Mesenteric fat pad (tissue), 1 donor: ENCODE measurements around the gene RPL35. TPM values are rescaled to one million over a fixed set of nuclear protein-coding genes. Genes with fewer than 3 reads are reported as not detected.

Experiments used
- DNase-seq: peaks from one replicate; pipeline ENCODE4 v3.0.0-alpha.2; 2020; ENCODE audit warnings: low spot score
- total RNA-seq: library from RNA; stranded (reverse); fragmentation: NEBNext Ultra II Directional; extraction: Animal tissue kit (Norgen Biotek cat#: 25700); gene quantifications from one replicate; pipeline ENCODE4 v1.2.1, GENCODE V29; 2021
- donor health status: DM: yes; HTN: yes; CAD: no.

RPL35 gene
- total RNA-seq, 1 donor from 2014 or later, result 1,064 TPM

DNA sequence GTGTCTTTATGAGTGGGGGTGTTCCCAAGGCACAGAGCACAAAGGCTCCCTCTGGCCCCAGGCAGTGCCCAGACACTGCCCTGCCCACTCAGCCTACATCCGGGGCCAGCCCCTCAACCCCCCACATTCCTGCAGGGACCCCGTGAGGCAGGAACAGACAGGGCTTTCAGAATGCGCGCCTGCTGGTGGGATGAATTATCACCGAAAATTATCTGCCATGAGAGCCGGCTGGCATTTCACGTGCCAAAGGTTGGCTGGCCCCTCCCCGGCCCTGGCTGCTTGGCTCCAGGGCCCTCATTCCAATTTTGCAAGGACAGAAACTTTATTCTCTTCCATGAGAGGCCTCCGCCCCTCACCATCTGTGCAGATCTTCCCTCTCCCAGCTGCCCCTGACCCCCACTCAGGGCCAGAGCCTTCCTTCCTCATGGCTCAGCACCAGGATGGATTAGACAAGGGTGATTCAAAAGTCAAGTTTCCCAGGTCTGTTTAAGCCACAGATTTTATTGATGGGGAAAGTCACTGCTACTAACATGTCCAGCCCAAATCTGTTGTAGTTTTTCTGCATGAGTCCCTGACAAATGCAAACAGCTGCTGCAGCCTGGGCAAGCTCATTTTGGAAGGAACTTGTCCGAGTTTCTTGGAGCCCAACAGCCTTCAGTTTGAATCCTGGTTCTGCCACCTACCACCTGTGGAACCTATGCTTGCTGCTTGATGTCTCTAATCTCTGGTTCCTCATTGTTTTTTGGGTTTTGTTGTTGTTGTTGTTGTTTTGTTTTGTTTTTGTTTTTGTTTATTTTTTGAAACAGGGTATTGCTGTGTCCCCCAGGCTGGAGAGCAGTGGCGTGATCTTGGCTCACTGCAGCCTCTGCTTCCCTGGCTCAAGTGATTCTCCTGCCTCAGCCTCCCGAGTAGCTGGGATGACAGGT, 40.8 kb downstream of the RPL35 start:
- DNase-seq, result no peak

DNA sequence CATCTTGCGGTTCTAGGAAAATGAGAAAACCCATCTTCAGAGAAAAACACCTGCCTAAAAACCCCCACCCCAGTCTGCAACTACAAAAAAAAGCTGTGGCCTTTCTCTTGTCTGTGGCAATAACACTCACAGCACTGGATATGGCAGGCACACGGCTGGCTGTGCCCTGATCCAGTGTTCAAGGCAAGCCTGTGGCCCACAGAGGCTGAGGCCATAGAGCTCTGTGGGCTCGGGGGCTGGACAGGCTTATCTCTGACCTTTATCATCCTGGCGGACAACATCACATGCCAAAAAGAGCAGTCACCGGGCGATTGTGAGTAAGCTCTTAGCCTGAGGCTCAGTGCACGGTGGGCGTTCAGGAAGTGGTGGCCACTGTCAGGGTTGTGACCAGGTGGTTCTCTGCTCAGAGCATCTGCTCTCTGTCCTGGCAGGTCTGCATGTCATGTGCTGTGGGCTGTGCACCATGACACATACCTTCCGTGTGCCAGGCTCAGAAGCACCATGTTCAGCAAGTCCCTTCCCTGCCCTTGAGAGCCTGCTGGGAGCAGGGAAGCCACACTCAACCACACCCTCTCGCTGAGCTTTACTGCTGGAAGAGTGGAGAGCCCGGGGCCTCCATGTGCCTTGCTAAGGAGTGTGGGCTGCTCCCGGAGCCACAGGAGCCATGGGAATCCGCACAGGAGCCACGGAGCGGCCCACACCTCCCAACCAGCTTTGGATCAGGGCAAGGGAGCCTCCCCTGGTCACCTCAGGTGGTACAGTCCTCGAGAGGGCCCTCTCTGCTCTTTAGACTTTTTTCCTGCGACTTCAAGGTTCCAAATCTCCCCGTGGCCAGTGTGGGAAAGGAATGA, 43.1 kb downstream of the RPL35 start:
- DNase-seq, result no peak

DNA sequence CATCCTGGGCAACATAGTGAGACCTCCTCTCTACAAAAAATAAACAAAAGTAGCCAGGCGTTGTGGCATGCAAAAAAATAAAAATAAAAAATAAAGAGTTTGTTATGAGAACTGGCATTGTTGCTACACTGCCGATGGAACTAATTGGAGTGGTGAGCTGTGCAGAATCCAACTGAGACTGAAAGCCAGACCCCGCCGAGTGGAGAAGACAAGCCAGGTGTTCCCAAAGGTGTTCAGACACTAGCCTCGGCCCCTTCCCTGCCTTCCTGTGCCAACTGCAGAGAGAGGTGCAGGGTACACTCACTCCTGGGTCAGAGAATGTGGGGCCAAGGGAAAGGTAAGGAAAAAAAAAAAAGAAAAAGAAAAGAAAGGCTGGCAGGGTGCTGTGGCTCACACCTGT, 46.2 kb downstream of the RPL35 start:
- DNase-seq, result no peak

DNA sequence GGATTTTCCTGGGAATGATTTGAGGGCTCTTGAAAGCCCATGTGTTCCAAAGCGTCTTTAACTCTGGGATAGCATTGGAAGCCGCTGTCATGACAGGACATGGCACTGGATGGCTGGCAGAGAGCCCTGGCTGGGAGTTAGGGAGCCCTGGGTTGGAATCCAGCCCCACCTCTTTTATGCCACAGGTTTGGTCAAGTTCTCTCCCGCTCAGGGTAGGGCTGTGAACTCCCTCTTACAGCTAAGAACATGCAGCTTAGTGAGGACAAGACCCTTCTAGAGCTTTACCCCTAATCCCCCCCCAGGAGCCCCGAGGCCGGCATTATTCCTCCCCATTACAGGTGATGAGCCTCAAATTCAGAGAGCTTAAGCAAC, 47.6 kb downstream of the RPL35 start:
- no peak for DNase-seq

DNA sequence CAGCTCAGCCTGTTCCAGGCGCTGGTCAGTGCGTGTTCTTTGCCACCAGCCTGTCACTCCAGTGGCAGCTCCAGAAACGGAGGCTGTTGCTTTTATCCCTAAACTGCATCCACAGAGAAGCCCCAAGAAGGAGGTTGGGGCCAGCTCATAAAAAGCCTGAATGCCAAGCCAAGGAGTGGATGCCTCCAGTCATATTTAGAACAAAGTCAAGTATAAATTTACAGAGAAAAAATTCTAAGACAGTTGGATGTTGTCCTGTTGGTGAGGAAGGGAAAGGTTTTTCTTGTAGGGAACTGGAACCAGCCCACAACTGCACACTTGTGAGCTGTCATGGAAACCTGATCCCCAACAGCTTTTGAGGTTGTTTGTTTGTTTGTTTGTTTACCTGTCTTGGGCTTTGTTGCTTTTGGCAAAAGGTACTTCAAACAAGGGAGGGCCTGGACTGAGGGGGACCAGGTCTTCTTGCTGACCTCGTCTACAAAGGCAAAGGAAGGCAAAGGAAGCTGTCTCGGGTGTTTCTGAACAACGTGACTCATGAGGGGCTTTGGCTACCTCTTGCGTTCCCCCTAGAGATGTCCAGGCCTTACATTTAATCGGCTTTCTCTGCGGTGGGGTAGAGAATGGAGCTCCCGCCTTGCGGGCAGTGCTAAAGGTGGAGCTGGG, 48.1 kb downstream of the RPL35 start:
- DNase-seq, result no peak

DNA sequence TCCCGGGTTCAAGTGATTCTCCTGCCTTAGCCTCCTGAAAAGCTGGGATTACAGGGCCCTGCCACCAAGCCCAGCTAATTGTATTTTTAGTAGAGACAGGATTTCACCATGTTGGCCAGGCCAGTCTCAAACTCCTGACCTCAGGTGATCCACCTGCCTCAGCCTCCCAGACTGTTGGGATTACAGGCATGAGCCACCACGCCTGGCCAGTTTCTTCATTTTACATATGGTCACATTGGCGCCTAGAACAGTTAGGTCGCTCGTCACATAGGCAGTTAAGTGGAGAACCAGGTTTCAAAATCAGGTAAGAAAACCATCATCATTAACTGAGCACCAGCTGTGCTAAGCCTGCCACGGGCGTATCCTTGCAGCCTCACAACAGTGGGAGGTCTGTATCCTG, 48.7 kb downstream of the RPL35 start:
- DNase-seq, result no peak

DNA sequence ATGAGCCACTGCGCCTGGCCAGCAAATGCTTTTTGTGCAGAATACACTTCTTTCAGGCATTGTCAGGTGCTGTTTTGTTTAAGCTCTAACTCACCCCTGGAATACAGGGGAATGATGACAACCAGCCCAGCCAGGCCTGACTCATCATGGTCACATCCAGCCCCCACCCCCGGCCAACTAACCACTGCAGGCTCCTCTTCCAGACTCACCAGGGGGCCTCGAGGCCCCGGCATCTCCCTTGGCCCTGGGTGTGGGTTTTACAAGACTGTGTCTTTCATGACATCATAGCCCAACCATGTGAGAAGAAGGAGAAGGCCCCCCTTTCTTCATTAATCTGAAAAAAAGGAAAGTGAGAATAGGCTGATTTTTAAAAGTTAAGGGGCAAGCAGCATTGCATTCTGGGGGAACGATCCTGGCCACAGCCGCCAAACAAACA, 49.3 kb downstream of the RPL35 start:
- DNase-seq, result no peak

DNA sequence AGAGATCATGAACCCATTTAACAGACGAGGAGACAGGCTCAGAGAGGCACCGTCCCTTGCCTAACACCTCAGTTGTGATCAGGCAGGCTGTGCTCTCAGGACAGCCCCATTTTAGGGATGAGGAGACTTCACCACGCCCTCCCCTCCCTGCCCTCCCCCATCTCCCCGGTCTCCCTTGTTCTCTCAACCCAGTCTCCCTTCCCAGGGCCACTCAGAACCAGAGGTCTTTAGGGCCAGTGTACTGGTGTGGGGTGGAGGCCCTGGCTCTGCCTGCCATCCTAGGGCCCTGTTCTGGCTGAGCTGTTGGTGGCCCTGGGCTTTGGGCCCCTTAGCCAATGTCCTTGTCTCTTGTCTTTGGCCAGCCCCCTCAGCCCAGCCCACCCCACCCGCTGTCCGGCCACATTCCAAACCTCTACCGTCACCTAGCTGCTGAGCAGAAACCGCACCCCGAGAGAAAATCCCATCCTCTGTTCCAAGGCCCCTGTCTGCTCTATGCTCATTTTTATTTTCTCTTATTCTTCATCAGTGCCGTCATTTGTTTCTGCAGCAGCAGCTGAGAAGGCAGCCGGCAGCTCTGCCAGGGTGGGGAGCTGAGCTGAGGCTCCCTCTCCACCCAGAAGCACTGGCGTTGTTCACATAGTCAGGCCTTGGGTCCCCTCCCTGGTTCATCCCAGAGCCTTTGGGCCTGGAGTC, 50.9 kb downstream of the RPL35 start:
- no peak for DNase-seq

DNA sequence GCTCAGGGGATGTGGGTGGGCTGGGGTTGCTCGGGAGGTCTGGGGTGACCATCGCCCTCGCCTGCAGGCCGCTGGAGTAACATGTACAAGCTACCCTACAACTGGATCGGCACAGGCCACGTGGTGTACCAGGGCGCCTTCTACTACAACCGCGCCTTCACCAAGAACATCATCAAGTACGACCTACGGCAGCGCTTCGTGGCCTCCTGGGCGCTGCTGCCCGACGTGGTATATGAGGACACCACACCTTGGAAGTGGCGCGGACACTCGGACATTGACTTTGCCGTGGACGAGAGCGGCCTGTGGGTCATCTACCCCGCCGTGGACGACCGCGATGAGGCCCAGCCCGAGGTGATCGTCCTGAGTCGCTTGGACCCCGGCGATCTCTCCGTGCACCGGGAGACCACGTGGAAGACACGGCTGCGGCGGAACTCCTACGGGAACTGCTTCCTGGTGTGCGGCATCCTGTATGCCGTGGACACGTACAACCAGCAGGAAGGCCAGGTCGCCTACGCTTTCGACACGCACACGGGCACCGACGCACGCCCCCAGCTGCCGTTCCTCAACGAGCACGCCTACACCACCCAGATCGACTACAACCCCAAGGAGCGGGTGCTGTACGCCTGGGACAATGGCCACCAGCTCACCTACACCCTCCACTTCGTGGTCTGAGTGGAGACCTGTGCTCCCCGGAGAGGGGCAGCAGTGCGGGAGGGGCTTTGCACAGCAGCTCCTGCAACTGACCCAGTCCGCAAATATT, 51.8 kb downstream of the RPL35 start:
- DNase-seq, result no peak

DNA sequence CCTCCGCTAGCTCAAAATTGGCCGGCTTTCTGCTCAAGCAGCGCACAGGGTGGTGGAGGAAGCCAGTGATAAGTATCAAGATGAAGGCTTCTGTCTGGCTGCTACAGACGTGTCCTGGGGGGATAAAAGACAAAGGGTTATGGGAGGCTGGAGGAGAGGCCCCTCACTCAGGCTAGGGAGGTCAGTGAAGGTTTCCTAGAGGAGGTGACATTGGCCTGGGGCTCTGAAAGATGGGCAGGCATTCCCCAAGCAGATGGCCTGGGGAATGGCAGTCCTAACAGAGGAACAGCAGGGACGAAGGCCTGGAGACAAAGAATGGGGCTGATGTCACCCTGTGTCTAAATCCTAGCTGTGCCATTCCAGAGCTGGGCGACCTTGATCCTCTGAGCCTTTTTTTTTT, 52.5 kb downstream of the RPL35 start:
- no peak for DNase-seq

DNA sequence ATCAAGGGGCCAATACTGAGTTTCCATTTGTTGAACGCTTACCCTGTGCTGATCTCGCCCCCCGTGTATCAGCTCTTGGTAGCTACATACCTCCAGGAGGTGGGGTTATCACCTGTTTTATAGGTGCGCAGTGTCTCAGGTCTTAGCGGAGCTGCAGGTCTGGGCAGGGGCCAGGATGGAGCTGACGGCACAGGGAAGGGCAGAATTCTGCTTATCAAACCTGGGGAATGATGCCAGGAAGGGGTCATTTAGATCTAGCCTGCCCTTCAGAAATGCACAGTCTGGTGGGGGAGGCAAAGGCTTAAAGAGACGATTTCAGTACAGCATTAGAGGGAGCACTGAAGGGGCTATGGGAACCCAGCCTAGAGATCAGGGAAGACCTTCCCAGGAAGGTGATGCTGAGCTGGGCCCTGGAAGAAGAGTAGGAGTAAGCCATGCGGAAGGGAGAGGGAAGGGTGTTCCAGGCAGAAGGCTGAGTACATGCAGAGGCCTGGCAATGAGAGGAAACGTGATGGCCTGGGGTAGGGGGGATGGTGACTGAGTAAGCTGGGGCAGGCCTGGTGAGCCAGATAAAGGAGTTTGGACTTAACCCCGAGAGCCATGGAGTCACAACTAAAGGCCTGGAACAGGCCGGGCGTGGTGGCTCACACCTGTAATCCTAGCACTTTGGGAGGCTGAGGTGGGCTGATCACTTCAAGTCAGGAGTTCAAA, 53.4 kb downstream of the RPL35 start:
- no peak for DNase-seq

Other genes starting within 250 kb of the RPL35 start
- 0.64 TPM for gene NR6A1, start 90.6 kb downstream of the RPL35 start, total RNA-seq
- 10.7 TPM for gene OLFML2A, start 84.8 kb downstream of the RPL35 start, total RNA-seq
- gene WDR38, start 8.5 kb downstream of the RPL35 start, total RNA-seq, result not detected
- 39.9 TPM for gene ARPC5L, start 173 bp upstream of the RPL35 start, total RNA-seq
- 21.3 TPM for gene GOLGA1, start 79.1 kb upstream of the RPL35 start, total RNA-seq